ENCODE measurements around the gene ANKS1A. TPM values are rescaled to one million over a fixed set of nuclear protein-coding genes. Genes with fewer than 3 reads are reported as not detected.
"Not testable (repeated sequence)": the region's sequence is repeated elsewhere in the genome, so short reads cannot be mapped to it uniquely, and the experiment has no call there.

ANKS1A gene
- total RNA-seq, 1 donor from 2014 or later: 17.3 TPM

GRCh38 chr6:34919651-34920050 lies 30.6 kb downstream of the ANKS1A start:
- no peak for DNase-seq

DNA sequence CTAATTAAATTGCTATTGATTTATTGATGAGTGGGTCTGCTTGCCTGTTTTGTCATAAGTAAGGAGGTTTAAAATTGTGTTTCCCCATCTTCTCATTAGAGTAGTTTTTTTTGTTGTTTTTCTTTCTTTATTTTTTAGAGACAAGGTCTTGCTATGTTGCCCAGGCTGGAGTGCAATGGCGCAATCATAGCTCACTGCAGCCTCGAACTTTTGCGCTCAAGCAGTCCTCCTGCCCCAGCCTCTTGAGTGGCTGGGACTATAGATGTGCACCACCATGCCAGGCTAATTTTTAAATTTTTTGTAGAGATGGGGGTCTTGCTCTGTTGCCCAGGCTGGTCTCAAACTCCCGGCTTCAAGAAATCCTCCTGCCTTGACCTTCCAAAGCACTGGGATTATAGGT lies 31.0 kb downstream of the ANKS1A start:
- DNase-seq: no peak

DNA sequence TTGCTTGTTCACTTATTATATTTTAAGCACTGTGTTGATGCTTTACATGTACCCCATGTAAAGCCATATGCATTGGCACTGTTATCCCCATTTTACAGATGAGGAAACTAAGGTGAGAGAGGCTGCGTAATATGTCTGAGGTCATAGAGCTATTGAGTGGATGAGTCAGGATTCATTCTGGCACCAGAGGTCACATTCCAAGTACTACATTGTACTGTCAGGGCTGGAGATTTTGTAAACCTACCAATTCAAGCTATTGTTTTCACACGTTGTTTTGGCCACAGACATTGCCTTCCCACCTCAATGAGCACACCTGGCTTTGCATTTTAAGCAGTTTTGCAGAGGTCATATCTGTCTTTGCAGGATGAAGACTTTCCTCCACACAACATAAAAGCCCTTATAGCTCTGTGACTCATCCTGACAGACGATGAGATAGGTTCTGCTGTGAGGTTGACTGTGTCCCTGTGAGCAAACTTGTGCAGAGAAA lies 33.2 kb downstream of the ANKS1A start:
- DNase-seq: no peak

DNA sequence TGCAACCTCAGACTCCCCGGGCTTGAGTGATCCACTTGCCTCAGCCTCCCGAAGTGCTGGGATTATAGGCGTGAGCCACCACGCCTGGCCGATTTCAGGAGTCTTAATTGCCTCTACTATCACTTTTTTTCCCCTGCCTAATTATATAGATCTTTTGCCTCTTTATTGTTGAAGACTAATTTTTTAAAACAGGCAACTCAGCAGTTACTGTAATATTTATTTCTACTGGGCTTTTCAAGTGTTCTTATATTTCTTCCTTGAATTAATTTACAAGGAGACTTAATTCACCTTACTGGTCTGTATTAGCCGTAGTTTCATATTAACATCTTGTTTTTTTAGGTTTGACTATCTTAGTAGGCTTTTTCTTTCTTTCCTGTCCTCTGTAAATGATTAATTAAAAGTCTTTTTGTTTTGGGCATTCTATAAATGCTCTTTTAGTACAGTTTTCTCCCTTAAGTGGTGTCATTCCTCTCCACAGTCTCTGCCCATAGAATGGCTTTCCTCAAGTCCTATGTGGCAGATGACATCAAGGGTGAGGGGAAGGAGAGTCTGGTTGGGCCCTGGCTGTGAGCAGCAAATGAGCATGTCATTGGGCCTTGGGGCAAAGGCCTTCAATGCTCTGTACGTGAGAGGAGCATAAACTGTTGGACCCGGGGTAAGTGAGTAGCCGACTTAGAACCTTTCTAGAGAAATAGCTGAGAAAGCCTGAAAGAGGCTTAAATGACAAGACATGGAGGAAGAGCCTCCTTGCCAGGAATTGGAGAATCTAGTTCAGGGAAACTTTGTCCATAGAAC lies 36.0 kb downstream of the ANKS1A start:
- DNase-seq: no peak

DNA sequence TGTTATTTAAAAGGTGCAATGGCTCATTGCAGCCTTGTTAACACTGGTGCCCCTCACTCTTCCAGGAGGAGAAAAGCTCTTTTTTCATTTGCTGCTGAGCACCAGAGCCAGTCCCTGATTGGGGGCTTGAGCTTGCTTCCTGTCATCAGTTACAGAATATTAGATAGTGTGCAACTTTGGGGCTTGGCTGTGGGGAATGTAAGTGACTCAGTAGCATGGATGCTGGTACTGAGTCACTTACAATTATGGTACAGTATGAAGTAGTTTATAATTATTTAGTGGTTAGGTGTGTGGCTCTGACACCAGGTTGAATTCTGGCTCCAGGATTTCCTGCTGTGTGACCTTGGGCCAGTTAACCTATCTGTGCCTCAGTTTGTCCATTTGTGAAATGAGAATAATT lies 37.6 kb downstream of the ANKS1A start:
- DNase-seq: no peak

DNA sequence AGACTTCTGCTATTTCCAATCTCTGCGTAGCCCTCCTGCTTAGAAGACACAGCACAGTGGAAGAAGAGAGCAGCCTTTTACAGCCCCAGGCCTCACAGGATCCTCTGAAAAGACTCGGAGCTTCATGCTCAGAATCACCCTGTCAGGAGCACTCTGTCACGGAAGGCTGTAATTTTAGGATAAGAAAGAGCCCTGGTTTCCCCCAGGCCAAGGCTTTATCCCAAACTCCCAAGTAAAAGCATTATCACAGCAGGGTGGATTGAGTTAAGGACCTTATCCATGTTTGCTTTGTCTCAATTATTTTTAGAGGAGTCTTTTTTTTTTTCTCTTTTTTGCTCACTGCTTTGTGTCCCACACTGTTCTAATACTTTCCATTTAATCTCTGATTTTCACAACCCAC lies 39.2 kb downstream of the ANKS1A start:
- DNase-seq: no peak

DNA sequence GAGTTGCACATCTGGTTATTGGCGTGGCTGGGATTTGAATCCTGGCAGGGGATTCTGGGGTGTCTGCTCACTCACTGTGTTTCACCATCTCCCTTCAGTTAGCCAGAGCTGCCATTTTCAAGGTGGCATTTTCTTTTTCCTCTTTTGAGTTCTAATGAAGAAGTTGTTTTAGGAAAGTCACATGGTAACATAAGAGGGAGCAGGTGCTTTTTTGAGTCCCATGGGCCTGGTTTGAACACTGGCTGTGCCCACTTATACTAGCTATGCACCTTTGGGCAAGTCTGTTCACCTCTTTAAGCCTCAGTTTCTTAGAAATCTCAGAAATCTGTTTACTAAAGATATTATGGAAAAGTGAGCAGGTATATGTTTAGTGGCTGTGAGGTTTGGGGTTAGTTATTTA lies 39.6 kb downstream of the ANKS1A start:
- no peak for DNase-seq

- no peak for DNase-seq
These were observed 40.4 kb downstream of the ANKS1A start for GRCh38 chr6:34929241-34929978.

DNA sequence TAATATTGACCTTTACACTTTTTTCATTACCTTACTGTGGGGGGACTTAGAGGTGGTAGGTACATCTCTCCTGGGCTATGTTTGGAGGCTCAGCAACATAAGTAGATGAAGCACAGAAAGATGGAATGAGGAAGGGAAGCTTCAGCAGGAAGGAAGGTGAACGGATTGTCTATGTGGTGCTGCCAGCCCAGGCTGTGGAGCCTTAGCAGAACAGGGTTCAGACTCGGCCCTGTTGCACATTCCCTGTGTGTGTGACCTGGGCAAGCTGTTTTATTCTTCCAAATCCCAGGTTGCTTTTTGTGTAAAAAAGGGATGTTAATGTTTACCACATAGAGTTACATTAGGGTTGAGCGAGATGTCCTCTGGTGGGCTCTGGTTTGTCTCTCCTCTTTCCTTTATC lies 41.2 kb downstream of the ANKS1A start:
- DNase-seq: no peak

DNA sequence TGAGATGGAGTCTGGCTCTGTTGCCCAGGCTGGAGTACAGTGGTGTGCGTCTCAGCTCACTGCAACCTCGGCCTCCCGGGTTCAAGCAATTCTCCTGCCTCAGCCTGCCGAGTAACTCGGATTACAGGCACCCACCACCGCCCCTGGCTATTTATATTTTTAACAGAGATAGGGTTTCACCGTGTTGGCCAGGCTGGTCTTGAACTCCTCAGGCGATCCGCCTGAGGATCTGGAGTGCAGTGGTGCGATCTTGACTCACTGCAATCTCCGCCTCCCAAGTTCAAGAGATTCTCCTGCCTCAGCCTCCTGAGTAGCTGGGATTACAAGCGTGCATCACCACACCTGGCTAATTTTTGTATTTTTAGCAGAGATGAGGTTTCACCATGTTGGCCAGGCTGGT lies 43.1 kb downstream of the ANKS1A start:
- not testable (repeated sequence) for DNase-seq

DNA sequence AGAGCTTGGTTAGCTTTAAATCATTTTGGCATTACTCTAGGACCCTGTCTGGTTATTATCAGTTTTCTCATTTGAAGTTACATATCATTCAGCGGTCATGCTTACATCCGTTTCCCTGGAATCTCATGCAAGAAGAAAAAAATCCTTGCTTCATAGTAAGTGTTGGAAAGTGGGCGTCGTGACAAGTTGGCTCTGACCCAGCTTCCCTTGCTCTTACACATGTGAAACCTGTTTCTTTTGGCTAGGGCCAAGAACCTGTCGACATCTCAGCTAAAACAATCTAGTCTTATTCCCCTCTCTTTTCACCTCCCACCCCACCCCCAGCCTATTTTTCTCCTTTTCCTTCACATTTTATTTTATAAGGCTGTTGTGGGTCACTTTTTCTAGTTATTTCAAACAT lies 45.5 kb downstream of the ANKS1A start:
- peak; percentile 48 for DNase-seq

DNA sequence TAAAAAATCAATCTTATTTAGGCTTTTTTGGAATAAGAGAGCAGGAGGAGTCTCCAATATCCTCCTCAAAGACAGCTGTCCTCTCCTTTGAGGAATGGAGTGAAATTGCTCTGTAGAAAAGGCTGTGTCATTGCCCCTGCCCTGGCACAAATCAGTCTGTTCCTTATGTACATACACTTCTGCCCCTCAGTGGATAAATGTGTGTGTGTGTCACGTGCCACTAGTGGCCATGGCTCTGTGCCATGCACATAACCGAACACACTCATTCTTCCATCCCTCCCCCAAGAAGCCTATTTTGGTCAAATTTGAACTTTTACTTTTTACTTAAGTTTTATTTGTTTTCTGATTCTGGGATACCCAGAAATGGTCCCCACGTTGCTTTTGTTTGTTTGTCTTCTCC lies 49.2 kb downstream of the ANKS1A start:
- DNase-seq: no peak

GRCh38 chr6:34940030-34940434 lies 51.0 kb downstream of the ANKS1A start:
- DNase-seq: no peak

DNA sequence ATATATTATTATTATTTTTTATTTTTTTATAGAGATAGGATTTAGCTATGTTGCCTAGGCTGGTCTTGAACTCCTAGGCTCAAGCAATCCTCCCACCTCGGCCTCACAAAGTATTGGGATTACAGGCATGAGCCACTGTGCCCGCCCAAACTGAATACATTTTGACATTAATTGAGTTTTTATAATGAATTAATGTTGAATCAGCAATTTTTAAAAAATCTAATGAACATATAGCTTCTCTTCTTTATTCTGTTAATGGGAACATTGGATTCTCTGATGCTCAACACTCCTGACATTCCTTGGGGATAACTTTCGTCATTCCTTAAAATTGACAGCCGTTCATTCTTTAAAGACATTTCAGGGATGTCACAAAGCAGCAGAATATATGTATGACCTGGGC lies 52.4 kb downstream of the ANKS1A start:
- no peak for DNase-seq

GRCh38 chr6:34945317-34945716 lies 56.3 kb downstream of the ANKS1A start:
- no peak for DNase-seq

- DNase-seq: no peak
These were observed 58.5 kb downstream of the ANKS1A start for GRCh38 chr6:34947561-34947960.

DNA sequence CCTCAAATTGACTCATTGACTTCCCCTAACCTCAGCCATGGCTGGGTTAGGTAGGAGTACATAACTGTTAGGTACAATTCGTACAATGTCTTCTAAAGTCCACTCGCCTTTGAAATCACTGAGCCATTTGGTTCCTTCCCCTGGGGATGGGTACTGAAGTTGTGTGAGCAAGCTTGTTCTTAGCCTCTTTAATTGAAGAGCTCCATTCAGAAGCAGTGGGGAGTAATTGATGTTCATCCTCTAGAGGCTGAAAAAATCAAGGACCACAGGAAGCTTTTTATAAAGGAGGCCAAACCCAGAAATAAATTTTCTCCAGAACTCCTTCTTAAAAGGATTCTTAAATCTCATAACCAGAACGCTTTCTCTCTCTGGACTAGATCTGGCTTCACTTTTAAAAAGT lies 60.6 kb downstream of the ANKS1A start:
- DNase-seq: no peak

DNA sequence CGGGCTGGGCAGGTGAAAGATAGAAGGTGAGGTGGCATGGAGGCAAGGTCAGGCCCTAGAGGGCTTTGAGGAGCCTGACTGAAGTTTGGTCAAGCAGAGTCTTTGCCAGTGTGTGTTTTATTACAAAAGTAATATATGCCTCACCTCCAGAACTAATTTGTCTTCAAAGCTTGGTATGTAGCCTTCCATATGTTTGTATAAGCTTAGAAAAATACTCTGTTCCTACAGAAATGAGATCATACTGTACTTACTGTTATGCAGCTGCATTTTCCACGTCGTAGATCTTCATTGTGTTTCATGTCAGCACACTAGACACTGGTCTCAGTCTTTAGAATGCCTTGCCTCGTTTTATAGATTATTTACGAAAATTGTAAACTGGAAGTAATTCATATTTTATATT lies 61.8 kb downstream of the ANKS1A start:
- no peak for DNase-seq

- DNase-seq: no peak
These were observed 62.7 kb downstream of the ANKS1A start for GRCh38 chr6:34951731-34952130.

DNA sequence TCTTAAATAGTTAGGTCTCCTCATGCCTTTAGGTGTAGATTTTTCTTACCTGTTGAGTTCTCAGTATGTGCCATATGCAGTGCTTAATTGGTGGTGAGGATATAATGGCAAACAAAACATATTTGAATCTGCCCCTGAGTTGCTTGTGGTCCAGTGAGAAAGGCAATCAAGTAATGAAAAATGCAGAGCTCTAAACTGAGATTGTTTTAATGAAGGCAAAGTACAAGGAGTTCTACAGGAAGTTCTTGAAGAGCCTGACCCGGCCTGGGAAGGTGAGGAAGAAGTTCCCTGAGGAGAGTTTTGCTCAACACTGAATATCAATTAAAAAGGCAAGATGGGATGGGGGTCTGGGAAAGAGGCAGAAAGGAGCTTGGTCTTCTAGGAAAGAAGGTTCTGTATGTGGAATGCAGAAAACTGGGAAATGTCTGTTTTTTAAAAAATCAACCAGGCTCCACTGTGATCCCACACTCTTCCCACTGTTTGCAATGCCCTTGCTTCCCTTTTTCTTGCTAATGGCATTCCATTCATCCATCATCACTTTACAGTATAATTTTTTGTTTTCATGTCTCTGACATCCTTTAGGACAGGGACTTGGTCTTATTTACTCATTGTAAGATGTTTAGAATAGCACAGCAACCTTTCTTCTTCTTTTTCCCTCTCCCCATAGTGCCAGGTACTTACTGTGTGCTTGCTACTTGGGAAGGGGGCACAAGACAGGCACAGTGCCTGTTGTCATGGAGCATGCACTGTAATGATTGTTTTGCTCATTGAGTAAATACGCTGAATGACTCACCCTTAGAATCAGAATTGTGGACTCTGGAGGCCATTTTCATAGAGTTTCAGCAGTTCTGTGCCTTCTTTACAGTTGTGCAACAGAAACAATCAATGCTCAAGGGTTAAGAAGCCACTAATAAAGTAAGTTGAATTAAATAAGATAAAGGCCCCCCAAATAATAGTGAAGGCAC lies 64.3 kb downstream of the ANKS1A start:
- DNase-seq: no peak

GRCh38 chr6:34955442-34955841 lies 66.4 kb downstream of the ANKS1A start:
- no peak for DNase-seq

- peak; percentile 65 for DNase-seq
These were observed 68.3 kb downstream of the ANKS1A start for GRCh38 chr6:34957231-34957783.
